Measurements from ENCODE around the gene ASTN1.

DNA sequence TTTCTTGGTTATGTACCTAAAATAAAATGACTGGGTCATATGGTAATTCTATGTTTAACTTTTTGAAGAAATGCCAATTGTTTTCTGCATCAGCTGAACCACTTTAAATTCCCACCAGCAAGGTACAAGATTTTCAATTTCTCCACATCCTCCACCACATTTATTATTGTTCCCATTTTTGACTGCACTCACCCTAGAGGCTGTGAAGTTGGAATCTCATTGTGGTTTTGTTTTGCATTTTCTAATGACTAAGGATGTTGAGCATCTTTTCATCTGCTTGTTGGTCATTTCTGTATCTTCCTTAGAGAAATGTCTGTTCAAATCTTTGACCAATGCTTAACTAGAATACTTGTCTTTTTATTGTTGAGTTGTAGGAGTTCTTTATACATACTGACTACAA is 72.5 kb downstream of the ASTN1 start:
- TF ChIP-seq HDGF (IDR thresholded peaks at IDR 0.05; ENCODE audit: borderline replicate concordance) (no peak), FOXM1 (IDR thresholded peaks at IDR 0.05; ENCODE audit: borderline replicate concordance) (no peak), SUZ12 (IDR thresholded peaks at IDR 0.05) (no peak), BHLHE40 (IDR thresholded peaks at IDR 0.05; ENCODE audit: borderline replicate concordance) (no peak), ELF4 (IDR thresholded peaks at IDR 0.05) (no peak), SP1 (IDR thresholded peaks at IDR 0.05) (no peak), FOXA1 (IDR thresholded peaks at IDR 0.05) (no peak), ARNT (IDR thresholded peaks at IDR 0.05) (no peak), NFRKB (IDR thresholded peaks at IDR 0.05) (no peak), TARDBP (IDR thresholded peaks at IDR 0.05) (no peak)
- TF ChIP-seq, protein P1, sequence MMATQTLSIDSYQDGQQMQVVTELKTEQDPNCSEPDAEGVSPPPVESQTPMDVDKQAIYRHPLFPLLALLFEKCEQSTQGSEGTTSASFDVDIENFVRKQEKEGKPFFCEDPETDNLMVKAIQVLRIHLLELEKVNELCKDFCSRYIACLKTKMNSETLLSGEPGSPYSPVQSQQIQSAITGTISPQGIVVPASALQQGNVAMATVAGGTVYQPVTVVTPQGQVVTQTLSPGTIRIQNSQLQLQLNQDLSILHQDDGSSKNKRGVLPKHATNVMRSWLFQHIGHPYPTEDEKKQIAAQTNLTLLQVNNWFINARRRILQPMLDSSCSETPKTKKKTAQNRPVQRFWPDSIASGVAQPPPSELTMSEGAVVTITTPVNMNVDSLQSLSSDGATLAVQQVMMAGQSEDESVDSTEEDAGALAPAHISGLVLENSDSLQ (IDR thresholded peaks at IDR 0.05): no peak

All from HEK293T (cell line).